Measurements from ENCODE around the gene SENP7.

DNA sequence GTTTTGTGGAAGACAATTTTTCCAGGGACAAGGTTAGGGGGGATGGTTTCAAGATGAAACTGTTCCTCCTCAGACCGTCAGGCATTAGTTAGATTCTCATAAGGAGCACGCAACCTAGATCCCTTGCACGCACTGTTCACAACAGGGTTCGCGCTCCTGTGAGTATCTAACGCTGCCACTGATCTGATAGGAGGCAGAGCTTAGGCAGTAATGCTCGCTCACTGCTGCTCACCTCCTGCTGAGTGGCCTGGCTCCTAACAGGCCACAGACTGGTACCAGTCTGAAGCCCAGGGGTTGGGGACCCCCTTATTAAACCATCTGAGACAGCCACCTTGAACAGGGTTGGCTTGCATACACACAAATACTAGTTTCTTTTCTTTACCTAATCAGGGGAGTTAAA lies 179.1 kb downstream of the SENP7 start:
- no peak for TF ChIP-seq FOXK2 (IDR thresholded peaks at IDR 0.05)
- TF ChIP-seq SUZ12 (IDR thresholded peaks at IDR 0.05) = no peak
- TF ChIP-seq ZNF384 (IDR thresholded peaks at IDR 0.05) = no peak
- no peak for TF ChIP-seq LEF1 (IDR thresholded peaks at IDR 0.05; ENCODE audit: borderline replicate concordance)
- TF ChIP-seq HDGF (IDR thresholded peaks at IDR 0.05; ENCODE audit: borderline replicate concordance) = no peak
- TF ChIP-seq ELF4 (IDR thresholded peaks at IDR 0.05) = no peak
- TF ChIP-seq FOXA1 (IDR thresholded peaks at IDR 0.05) = no peak
- no peak for TF ChIP-seq BHLHE40 (IDR thresholded peaks at IDR 0.05; ENCODE audit: borderline replicate concordance)
- no peak for TF ChIP-seq CTBP1 (IDR thresholded peaks at IDR 0.05; ENCODE audit: borderline replicate concordance)
- no peak for TF ChIP-seq TARDBP (IDR thresholded peaks at IDR 0.05)
- TF ChIP-seq SP1 (IDR thresholded peaks at IDR 0.05) = no peak
- no peak for TF ChIP-seq L3MBTL2 (conservative IDR thresholded peaks at IDR 0.05)

Data from HEK293T (cell line).